Measurements from ENCODE around the gene PHB1.

- TF ChIP-seq SIX5 (IDR thresholded peaks at IDR 0.05; ENCODE audit: low read depth, low read length) (no peak), CTCF (IDR thresholded peaks at IDR 0.05; ENCODE audit: control extremely low read depth in 1 of 3, insufficient read depth in 1 of 3, low read depth in 1 of 3, low read length in 3 of 3) (no peak)
Observed at GRCh38 chr17:49373115-49373514, 41.6 kb downstream of the PHB1 start.
